NCI-H146 (cell line): Measurements from ENCODE around the gene UBR2.
"Not testable (repeated sequence)": the region's sequence is repeated elsewhere in the genome, so short reads cannot be mapped to it uniquely, and the experiment has no call there.

Source experiments
- DNase-seq: peaks from one replicate; lab custom pipeline; 2025; lab: John Stamatoyannopoulos, UW

The UBR2 gene

DNA sequence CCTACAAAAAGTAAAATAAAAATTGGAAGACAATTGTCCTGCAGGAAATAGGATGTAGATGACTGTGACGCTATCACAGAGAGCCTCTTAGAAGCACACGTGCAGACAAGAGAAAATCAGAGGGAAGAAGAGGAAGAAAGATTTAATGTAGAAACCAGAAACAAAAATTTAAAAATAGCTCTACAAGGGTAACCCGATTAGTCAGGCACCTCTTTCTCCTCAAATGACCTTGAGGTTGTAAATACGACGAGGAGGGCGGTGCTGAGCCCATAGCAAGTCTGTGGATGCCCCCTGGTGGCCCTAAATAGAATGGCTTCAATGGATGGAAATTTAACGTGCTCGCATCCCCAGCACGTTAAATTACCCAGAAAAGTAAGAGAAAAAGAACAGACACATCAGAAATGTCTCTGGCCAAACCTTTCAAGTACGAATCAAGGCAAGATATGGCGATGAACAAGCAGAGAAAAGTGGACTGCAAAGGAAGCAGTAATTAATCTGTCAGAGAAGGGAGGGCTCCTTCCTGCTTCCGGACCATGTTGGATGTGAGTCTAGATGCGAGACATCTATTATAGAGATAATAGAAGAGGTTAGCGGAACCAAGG lies 162.8 kb downstream of the UBR2 start:
- peak; percentile 89 for DNase-seq

DNA sequence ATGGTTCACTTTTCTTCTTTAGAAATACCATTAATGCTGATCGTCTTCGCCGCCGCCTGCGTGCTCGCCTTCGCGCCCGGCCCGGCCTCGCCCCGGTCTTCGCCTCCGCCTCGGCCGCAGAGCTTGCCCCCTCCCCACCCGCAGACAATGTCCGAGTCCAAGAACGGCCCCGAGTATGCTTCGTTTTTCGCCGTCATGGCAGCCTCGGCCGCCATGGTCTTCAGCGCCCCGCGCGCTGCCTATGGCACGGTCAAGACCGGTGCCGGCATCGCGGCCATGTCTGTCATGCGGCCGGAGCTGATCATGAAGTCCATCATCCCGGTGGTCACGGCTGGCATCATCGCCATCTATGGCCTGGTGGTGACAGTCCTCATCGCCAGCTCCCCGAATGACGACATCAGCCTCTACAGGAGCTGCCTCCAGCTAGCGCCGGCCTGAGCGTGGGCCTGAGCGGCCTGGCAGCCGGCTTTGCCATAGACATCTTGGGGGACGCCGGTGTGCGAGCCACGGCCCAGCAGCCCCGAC lies 163.3 kb downstream of the UBR2 start:
- no peak for DNase-seq

DNA sequence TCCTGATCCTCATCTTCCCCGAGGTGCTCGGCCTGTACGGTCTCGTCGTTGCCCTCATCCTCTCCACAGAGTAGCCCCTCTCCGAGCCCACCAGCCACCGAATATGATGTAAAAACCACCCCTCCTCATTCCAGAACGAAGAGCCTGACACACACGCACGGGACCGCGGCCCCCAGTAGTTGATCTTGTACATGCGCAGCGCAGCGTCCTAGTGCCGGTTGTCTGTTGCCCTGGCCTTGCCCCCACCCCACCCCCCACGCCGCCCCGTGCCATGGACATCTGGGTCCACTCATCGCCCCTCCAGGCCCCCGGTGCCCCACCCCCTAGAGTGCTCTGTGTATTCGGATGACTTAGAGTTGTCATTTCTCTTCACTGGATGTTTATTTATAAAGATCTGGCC lies 163.8 kb downstream of the UBR2 start:
- no peak for DNase-seq

DNA sequence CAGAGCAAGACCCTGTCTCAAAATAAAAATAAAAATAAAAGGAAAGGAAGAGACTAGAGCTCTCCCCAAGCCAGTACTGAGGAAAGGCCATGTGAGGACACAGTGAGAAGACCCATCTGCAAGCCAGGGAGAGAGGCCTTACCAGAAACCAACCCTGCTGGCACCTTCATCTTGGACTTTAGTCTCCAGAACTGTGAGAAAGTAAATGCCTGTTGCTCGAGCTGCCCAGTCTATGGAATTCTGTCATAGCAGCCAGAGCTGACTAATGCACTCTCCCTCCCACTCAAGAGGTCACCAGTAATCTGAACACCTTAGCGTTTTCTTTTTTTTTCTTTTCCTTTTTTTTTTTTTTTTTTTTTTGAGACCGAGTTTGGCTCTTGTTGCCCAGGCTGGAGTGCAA lies 165.9 kb downstream of the UBR2 start:
- no peak for DNase-seq

DNA sequence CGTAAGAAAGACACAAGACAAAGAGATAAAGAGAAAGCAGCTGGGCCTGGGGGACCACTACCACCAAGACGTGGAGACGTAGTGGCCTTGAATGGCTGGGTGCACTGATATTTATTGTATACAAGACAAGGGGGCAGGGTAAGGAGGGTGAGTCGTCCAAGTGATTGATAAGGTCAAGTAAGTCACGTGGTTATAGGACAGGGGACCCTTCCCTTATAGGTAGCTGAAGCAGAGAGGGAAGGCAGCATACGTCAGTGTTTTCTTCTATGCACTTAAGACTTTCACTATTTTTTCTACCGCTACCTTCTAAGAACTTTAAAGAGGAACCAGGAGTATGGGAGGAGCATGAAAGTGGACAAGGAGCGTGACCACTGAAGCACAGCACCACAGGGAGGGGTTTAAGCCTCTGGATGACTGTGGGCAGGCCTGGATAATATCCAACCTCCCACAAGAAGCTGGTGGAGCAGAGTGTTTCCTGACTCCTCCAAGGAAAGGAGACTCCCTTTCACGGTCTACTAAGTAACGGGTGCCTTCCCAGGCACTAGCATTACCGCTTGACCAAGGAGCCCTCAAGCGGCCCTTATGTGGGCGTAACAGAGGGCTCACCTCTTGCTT lies 170.1 kb downstream of the UBR2 start:
- not testable (repeated sequence) for DNase-seq

DNA sequence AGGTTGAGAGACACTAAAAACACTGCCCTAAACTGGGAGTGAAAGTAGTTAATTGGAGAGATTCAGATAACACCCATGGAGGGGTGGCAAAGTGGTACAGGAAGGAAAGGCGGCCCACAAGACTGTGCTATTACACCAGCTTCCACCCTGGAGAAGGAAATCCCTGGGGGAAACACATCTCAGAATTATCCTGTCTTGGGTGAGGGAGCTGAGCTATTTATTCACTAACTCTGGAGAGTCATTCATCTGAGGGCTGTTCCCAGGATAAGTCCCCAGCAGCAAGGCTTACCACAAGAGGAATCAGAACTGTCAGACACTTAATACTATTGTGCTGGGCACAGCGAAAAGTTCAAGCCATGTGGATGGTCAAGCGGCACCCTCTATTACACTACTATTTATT lies 172.1 kb downstream of the UBR2 start:
- no peak for DNase-seq

DNA sequence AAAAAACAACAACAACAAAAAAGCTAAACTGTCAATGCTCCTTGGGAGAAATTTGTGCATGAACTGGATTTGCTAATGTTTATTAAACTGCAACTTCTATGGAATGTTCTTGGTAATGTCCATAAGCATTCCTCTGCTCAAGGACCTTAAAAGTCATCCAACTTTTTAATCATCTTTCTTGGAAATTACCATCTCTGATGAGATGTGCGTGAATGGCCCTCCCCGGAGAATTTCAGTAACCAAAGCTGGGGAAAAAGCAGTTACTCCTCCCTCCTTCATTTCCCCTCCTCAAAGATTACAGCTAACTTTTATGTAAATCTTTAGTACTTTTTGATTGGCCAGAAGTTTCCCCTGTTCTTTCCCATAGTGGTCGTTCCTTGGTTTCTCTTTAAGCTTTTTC lies 176.9 kb downstream of the UBR2 start:
- DNase-seq: no peak

DNA sequence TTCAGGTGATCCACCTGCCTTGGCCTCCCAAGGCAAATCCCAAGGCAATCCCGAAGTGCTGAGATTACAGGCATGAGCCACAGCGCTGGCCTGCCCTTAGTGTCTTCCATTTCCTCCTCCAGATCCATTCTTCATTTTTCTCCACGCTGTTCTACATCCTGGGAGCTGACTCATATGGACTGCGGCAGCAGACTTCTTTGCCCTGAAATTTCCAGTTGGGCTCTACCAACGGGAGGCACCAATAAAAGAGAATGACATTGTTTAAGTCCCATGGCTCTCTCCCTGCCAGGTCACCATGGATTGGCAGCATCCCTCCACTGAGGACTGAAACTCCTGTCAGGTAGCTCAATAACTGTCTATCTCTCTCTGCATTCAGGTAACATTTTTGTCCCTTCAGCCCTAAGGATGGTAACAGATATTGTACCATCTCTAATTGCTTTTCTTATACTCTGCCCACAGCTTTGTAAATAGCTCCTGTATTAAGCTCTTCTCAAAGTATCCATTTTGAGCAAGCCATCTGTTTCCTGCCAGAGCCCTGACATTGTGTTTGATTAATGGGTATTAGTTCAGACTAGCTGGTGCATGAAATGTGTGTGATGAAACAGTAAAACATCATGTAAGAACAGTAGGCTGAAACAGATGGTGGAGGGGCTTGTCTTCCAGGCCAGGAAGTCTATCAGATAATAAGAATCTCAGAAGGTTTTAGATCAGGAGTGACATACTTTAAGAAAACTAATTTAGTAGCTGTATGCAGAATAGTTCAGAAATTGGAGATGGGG lies 178.5 kb downstream of the UBR2 start:
- peak; percentile 81 for DNase-seq
